Aorta (tissue), 5 donors: ENCODE data around the gene SORBS1. TPM values are rescaled to one million over a fixed set of nuclear protein-coding genes. Genes with fewer than 3 reads are reported as not detected.
A peak's percentile ranks its signal among the peaks of the same experiment; 100 is the strongest.

Experiments
- ATAC-seq: fragments of 200-7000 bp; cut with Tn5 transposase; one replicate; pipeline ENCODE4 v1.9.1; 2022; ENCODE audit warnings: moderate library complexity; ENCODE audit not compliant: low FRiP score
- DNase-seq, 2 donors: peaks; one replicate each; pipeline ENCODE4 v3.0.0-alpha.2; 2020
- H3K27ac ChIP-seq, 2 donors: one replicate each; pipeline ENCODE4 v1.5.1; 2013; ENCODE audit warnings: low read length in 2 of 2, mild to moderate bottlenecking in 2 of 2, moderate library complexity in 2 of 2, control low read depth in 1 of 2, inconsistent platforms in 1 of 2, low read depth in 1 of 2
- H3K27me3 ChIP-seq, 2 donors: one replicate each; pipeline ENCODE4 v1.6.1; 2013; ENCODE audit warnings: control low read depth in 1 of 2, low read length in 1 of 2, mild to moderate bottlenecking in 1 of 2, moderate library complexity in 1 of 2; ENCODE audit not compliant: insufficient read depth in 2 of 2, control insufficient read depth in 1 of 2
- H3K36me3 ChIP-seq, 2 donors: one replicate each; pipeline ENCODE4 v1.6.1; 2013; ENCODE audit warnings: control low read depth in 1 of 2, low read length in 1 of 2, mild to moderate bottlenecking in 1 of 2; ENCODE audit not compliant: insufficient read depth in 2 of 2, control insufficient read depth in 1 of 2
- H3K4me1 ChIP-seq, 2 donors: one replicate each; pipeline ENCODE4 v1.6.1; 2013; ENCODE audit warnings: low read length in 2 of 2, control low read depth in 1 of 2, mild to moderate bottlenecking in 1 of 2, moderate library complexity in 1 of 2; ENCODE audit not compliant: insufficient read depth in 2 of 2, control insufficient read depth in 1 of 2
- H3K4me3 ChIP-seq, 2 donors: one replicate each; pipeline ENCODE4 v1.5.1; 2013; ENCODE audit warnings: low read length in 2 of 2, control low read depth in 1 of 2, mild to moderate bottlenecking in 1 of 2
- H3K9me3 ChIP-seq: one replicate; pipeline ENCODE4 v1.6.1; 2013; ENCODE audit warnings: mild to moderate bottlenecking, low read length; ENCODE audit not compliant: control insufficient read depth
- WGBS, 2 donors: extraction: QIAGEN DNeasy Blood & Tissue Kit; methylation state at CpG; one replicate each; pipeline ENCODE4 v1.1.7; 2013; 5-methylcytosine and 5-hydroxymethylcytosine counted together
- intact Hi-C, 2 donors: fragments of 100-400 bp; cut with DNase I; formaldehyde crosslinking; loops; one replicate each; pipeline versions ENCODE4 v1.14.2 to v1.15.0; 2022
- polyA plus RNA-seq, 2 donors: library from polyadenylated mRNA; stranded (reverse); fragments of 200-250 nt; gene quantifications; one replicate each; pipeline ENCODE4 v1.2.3, GENCODE V29; 2013
- total RNA-seq, 2 donors: library from RNA; stranded (reverse); fragmentation: NEBNext Ultra II Directional; extraction: Animal tissue kit (Norgen Biotek cat#: 25700); gene quantifications; one replicate each; pipeline ENCODE4 v1.2.1, GENCODE V29; 2021
- donor health status: healthy with polysubstance abuse.
- donor health status: Bipolar disorder and iron deficiency.
- donor health status: DM: no; HTN: no; CAD: no.
- donor health status: DM: no; HTN: no; CAD: no.
- donor health status: DM: yes; HTN: yes; CAD: no.

SORBS1 gene
- total and polyA plus RNA-seq, 4 donors: 371 to 1,478 (median 482) TPM

GRCh38 chr10:95401704-95402469 is 159.3 kb downstream of the SORBS1 start:
- ATAC-seq: no peak
- H3K4me3 ChIP-seq: no peak overlapping the region
- no peaks in the 10 kb centered on the region for H3K9me3 ChIP-seq
- no peaks in the 10 kb centered on the region for H3K27me3 ChIP-seq
- peak overlapping the region in 1 of 2 donors; percentile 28 for H3K27ac ChIP-seq
- peaks cover 24 to 25% of the 10 kb centered on the region in 2 donors for H3K36me3 ChIP-seq
- DNase-seq: no peak
- peaks cover 0 to 4% of the 10 kb centered on the region in 2 donors for H3K4me1 ChIP-seq
- 48 to 73% methylated on average over 1 of the region's 1 CpG for WGBS, 2 donors
- intact Hi-C loops: no loop called here

GRCh38 chr10:95400787-95401186 is 160.4 kb downstream of the SORBS1 start:
- Histone ChIP-seq H3K4me1 (no peaks in the 10 kb centered on the region), H3K27me3 (no peaks in the 10 kb centered on the region), H3K36me3 (peaks cover 22 to 26% of the 10 kb centered on the region in 2 donors), H3K27ac (peak overlapping the region in 1 of 2 donors; percentile 65), H3K4me3 (no peak overlapping the region), H3K9me3 (no peaks in the 10 kb centered on the region)
- DNase-seq: no peak
- ATAC-seq: no peak
- WGBS, 2 donors: 87 to 89% methylated on average over 2 of the region's 2 CpGs
- intact Hi-C loops: no loop called here

- H3K9me3 ChIP-seq: no peaks in the 10 kb centered on the region
- no peaks in the 10 kb centered on the region for H3K27me3 ChIP-seq
- 32 to 33% methylated on average over 5 of the region's 5 CpGs for WGBS, 2 donors
- no peak overlapping the region for H3K4me3 ChIP-seq
- peaks cover 12 to 28% of the 10 kb centered on the region in 2 donors for H3K36me3 ChIP-seq
- peak overlapping the region; percentile 3 to 42 for H3K27ac ChIP-seq
- DNase-seq: no peak
- H3K4me1 ChIP-seq: peaks cover 0 to 3% of the 10 kb centered on the region in 2 donors
- intact Hi-C loops: no loop called here
- no peak for ATAC-seq
Measured at GRCh38 chr10:95399183-95399582, 162.0 kb downstream of the SORBS1 start.

GRCh38 chr10:95397747-95398146 is 163.4 kb downstream of the SORBS1 start:
- no peak for DNase-seq
- intact Hi-C loops: no loop called here
- Histone ChIP-seq H3K27me3 (no peaks in the 10 kb centered on the region), H3K27ac (peak overlapping the region; percentile 15 to 68), H3K4me1 (peaks cover 3 to 6% of the 10 kb centered on the region in 2 donors), H3K9me3 (no peaks in the 10 kb centered on the region), H3K36me3 (peaks cover 12 to 28% of the 10 kb centered on the region in 2 donors), H3K4me3 (no peak overlapping the region)
- ATAC-seq: no peak
- 49 to 54% methylated on average over 3 of the region's 3 CpGs for WGBS, 2 donors

GRCh38 chr10:95395947-95396449 is 165.2 kb downstream of the SORBS1 start:
- no peak for ATAC-seq
- H3K4me3 ChIP-seq: no peak overlapping the region
- H3K27me3 ChIP-seq: no peaks in the 10 kb centered on the region
- WGBS, 2 donors: 37 to 38% methylated on average over 10 of the region's 10 CpGs
- peak overlapping the region in 1 of 2 donors; percentile 50 for H3K27ac ChIP-seq
- H3K4me1 ChIP-seq: peaks cover 6 to 14% of the 10 kb centered on the region in 2 donors
- intact Hi-C loops: no loop called here
- peaks cover 12 to 32% of the 10 kb centered on the region in 2 donors for H3K36me3 ChIP-seq
- peak; percentile 66 to 83 for DNase-seq
- no peaks in the 10 kb centered on the region for H3K9me3 ChIP-seq

- intact Hi-C loops: no loop called here
- peak overlapping the region; percentile 18 to 56 for H3K27ac ChIP-seq
- no peak for DNase-seq
- H3K9me3 ChIP-seq: no peaks in the 10 kb centered on the region
- WGBS, 2 donors: 46 to 47% methylated on average over 6 of the region's 6 CpGs
- H3K4me1 ChIP-seq: peaks cover 6 to 26% of the 10 kb centered on the region in 2 donors
- H3K36me3 ChIP-seq: peaks cover 9 to 28% of the 10 kb centered on the region in 2 donors
- no peak overlapping the region for H3K4me3 ChIP-seq
- ATAC-seq: no peak
- no peaks in the 10 kb centered on the region for H3K27me3 ChIP-seq
Measured at GRCh38 chr10:95394161-95394880, 166.8 kb downstream of the SORBS1 start.

GRCh38 chr10:95392681-95393164 is 168.4 kb downstream of the SORBS1 start:
- H3K4me3 ChIP-seq: no peak overlapping the region
- peak overlapping the region; percentile 64 to 84 for H3K27ac ChIP-seq
- DNase-seq (no peak), ATAC-seq (no peak)
- no peaks in the 10 kb centered on the region for H3K27me3 ChIP-seq
- peaks cover 0 to 17% of the 10 kb centered on the region in 2 donors for H3K36me3 ChIP-seq
- intact Hi-C loops: no loop called here
- H3K9me3 ChIP-seq: no peaks in the 10 kb centered on the region
- WGBS, 2 donors: 16 to 17% methylated on average over 7 of the region's 7 CpGs
- H3K4me1 ChIP-seq: peaks cover 6 to 29% of the 10 kb centered on the region in 2 donors

GRCh38 chr10:95392217-95392584 is 169.0 kb downstream of the SORBS1 start:
- peaks cover 6 to 29% of the 10 kb centered on the region in 2 donors for H3K4me1 ChIP-seq
- H3K27ac ChIP-seq: peak overlapping the region; percentile 7 to 93
- no peaks in the 10 kb centered on the region for H3K27me3 ChIP-seq
- intact Hi-C loops: no loop called here
- no peaks in the 10 kb centered on the region for H3K9me3 ChIP-seq
- peaks cover 0 to 16% of the 10 kb centered on the region in 2 donors for H3K36me3 ChIP-seq
- no peak for ATAC-seq
- 19 to 27% methylated on average over 3 of the region's 3 CpGs for WGBS, 2 donors
- no peak overlapping the region for H3K4me3 ChIP-seq
- no peak for DNase-seq
